HEK293 (cell line): ENCODE data around the gene SRGAP2C.
"Not testable (repeated sequence)": the region's sequence is repeated elsewhere in the genome, so short reads cannot be mapped to it uniquely, and the experiment has no call there.

ENCODE experiments used
- TCF7L2 ChIP-seq: IDR thresholded peaks from 2 replicates; pipeline ENCODE4 v1.6.1; 2011; ENCODE audit warnings: low read depth, mild to moderate bottlenecking, inconsistent platforms, low read length, moderate library complexity, borderline replicate concordance
- ZBTB7A ChIP-seq: fragments of 450-650 bp; formaldehyde crosslinking; IDR thresholded peaks from 2 replicates; pipeline ENCODE4 v1.5.1; 2016; ENCODE audit warnings: low read depth, missing biosample characterization, missing genetic modification characterization
- ZBTB8A ChIP-seq: fragments of 450-650 bp; formaldehyde crosslinking; IDR thresholded peaks from 2 replicates; pipeline ENCODE4 v1.5.1; 2016; ENCODE audit warnings: missing biosample characterization, missing genetic modification characterization
- TF ChIP-seq, protein P1 (sequence below): fragments of 450-650 bp; formaldehyde crosslinking; IDR thresholded peaks from 2 replicates; pipeline ENCODE4 v1.5.1; 2016; ENCODE audit warnings: missing biosample characterization, missing genetic modification characterization

DNA sequence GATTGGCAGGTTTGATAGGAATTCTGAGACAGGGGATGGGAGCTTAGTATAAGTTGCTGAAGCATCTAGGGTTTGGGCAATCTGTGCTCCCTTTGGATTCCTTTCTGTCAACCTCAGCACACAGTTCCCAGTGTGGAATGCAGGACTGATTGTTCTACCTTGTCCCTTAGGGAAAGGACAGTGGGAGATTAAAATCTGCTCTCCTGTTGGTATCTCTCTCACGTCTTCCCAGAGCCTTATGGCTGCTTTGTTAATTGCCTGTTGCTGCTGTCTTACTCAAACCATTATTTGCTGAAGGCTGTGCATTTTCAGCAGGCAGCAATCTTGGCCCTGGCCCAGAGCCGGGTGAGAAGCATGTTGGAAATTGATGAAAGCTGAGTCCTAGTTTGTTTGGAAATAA is 133.9 kb downstream of the SRGAP2C start:
- TF ChIP-seq, protein P1, sequence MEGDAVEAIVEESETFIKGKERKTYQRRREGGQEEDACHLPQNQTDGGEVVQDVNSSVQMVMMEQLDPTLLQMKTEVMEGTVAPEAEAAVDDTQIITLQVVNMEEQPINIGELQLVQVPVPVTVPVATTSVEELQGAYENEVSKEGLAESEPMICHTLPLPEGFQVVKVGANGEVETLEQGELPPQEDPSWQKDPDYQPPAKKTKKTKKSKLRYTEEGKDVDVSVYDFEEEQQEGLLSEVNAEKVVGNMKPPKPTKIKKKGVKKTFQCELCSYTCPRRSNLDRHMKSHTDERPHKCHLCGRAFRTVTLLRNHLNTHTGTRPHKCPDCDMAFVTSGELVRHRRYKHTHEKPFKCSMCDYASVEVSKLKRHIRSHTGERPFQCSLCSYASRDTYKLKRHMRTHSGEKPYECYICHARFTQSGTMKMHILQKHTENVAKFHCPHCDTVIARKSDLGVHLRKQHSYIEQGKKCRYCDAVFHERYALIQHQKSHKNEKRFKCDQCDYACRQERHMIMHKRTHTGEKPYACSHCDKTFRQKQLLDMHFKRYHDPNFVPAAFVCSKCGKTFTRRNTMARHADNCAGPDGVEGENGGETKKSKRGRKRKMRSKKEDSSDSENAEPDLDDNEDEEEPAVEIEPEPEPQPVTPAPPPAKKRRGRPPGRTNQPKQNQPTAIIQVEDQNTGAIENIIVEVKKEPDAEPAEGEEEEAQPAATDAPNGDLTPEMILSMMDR (tag by site-specific recombination) = not testable (repeated sequence)
- TF ChIP-seq ZBTB7A, TCF7L2, ZBTB8A: not testable (repeated sequence)
